HG03439 (cell line): Measurements from ENCODE around the gene IL36B.

Experiments
- ATAC-seq: cut with Tn5 transposase; IDR thresholded peaks from one replicate; pipeline ENCODE4 v1.9.1; 2021; ENCODE audit warnings: mild to moderate bottlenecking, moderate library complexity; ENCODE audit not compliant: unreplicated experiment

The IL36B gene

DNA sequence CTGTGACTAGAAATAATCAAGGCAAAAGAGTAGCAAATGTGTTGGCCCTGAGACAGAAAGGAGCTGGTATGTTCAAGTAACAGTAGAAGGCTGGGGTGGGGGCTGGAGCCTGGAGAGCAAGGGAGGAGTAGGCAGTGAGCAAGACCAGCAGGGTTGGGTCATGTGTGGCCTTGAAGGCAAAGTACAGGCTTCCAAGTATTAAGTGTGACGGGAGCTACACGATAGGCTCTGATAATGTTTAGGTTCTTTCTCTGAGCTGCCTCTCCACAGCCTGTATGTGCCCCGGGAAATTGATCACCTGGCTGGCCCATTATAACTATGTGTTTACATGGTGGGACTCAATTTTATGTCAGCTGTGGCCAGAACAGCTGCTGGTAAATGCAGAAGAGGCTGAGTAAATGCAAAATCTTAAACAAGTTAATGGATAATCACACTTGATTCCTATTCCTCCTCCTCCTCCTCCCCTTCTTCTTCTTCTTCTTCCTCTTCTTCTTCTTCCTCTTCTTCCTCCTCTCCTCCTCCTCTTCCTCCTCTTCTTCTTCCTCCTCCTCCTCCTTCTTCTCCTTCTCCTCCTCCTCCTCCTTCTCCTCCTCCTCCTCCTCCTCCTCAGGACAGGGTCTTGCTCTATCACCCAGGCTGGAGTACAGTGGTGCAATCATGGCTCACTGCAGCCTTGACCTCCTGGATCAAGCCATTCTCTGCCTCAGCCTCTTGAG, 24.4 kb upstream of the IL36B start:
- no peak for ATAC-seq

DNA sequence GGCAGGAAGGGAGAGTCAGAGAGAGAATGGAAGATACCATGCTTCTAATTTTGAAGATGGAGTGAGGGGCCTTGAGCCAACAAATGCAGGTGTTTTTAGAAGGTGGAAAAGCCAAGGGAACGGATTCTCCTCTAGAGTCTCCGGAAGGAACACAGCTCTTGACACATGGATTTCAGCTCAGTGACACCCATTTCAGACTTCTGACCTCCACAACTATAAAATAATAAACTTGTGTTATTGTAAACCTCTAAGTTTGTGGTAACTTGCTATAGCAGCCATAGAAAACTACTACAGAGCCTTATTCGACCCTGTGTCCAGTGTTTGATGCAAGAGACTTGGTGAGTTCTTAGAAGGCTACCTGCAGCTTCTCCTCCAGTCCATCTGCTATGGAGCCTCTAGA, 22.9 kb upstream of the IL36B start:
- no peak for ATAC-seq

DNA sequence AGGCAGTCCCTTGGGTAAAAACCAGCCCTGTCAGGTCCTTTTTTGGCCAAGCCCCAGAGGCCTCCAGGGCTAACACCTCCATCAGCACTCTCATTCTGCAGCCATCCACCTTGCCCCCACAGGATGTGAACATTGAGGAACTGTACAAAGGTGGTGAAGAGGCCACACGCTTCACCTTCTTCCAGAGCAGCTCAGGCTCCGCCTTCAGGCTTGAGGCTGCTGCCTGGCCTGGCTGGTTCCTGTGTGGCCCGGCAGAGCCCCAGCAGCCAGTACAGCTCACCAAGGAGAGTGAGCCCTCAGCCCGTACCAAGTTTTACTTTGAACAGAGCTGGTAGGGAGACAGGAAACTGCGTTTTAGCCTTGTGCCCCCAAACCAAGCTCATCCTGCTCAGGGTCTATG, 22.4 kb upstream of the IL36B start:
- ATAC-seq, result no peak

DNA sequence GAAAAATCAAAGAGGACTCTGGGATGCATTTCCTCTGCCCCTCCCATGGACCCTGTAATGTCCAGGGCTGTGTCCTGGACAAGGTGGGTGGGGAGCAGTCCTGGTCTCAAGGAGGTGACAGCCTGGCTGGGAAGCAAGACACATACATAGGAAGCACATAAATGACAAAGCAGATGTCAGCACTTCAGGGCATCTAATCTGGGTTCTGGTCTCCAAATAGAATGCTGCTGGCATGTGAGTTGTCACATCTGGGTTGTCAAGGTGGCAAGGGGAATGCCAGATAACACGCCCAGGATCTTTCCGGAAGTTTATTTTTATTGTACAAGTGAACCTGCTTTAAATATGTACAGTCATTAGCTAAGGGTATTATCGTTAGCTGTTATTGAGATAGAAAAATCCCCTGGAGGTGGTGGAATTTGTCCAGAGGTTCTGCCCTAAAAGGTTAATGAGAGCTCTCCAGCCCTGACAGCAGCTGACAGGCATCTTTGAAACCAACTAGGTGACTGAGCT, 20.7 kb upstream of the IL36B start:
- ATAC-seq, result no peak

DNA sequence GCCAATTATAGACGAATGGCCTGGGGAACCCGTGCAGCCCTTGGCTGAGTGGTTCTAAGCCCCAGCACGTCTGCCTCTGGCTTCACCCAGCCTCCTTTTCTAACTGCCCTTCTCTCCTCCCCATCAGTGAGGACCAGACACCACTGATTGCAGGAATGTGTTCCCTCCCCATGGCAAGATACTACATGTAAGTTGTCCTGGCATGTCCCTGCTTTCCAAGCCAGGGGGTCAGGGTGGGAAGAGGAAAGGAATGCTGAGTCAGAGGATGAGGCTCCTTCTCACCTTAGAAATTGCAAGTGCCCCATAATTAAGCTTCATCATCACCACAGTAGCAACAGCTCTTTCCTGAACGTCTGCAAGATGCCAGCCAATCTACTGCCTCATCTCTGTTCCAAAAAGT, 19.9 kb upstream of the IL36B start:
- no peak for ATAC-seq

DNA sequence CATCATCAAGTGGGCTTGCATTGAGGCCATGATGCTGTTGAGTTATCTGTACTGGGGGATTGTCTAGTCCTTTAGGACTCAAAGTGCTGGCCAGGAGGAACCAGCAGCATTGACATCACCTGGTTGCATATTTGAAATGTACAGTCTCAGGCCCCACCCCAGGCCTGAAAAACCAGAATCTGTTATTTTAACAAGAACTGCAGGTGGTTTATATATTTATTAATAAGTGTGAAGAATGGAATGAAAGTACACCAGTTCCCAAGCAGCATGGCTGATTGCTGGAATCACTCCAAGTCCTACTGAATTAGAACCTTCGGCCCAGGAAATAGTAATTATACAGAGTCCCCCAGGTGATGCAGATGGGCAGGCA, 17.9 kb upstream of the IL36B start:
- no peak for ATAC-seq

DNA sequence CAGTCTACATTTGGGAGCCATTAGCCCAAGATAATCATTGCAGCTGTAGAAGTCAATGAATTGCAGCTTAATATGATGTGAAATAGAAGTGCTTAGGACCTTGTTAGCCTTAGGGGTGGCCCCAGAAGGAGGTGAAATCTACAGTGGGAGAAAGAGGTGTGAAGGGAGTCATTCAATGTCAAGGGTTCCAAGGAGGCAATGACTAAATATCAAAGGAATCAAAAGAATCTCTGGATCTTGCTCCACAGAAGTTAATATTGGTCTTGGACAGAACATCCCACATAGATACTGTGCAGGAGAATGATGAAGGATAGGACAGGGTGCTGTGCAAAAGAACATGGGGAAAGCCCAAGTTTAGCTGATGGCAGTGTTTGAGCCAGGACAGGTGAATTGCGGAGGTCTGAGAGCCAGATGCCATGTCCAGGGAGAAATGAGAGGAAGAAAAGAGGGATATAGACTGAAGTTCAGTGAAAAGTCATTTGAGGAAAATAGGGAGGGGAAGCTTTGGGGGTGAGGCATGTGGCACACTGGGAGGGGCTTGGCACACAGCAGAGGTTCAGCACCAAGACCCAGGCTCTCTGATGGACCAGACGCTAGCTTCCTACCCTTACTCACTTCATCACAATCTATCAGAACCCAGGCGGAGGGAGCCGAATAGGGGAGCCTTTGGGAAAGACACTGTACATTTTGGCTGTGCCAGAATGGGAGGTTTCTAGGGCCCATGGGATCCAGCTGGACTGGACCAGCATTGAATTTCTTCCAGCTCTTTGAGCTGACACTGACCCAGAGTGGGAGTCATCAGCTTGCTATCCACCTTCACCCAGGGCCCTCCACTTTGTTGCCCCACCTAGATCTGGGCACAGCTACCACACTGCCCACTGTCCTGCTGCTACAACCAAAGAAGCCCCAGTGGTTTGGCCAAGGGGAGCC, 17.3 kb upstream of the IL36B start:
- ATAC-seq, result no peak

DNA sequence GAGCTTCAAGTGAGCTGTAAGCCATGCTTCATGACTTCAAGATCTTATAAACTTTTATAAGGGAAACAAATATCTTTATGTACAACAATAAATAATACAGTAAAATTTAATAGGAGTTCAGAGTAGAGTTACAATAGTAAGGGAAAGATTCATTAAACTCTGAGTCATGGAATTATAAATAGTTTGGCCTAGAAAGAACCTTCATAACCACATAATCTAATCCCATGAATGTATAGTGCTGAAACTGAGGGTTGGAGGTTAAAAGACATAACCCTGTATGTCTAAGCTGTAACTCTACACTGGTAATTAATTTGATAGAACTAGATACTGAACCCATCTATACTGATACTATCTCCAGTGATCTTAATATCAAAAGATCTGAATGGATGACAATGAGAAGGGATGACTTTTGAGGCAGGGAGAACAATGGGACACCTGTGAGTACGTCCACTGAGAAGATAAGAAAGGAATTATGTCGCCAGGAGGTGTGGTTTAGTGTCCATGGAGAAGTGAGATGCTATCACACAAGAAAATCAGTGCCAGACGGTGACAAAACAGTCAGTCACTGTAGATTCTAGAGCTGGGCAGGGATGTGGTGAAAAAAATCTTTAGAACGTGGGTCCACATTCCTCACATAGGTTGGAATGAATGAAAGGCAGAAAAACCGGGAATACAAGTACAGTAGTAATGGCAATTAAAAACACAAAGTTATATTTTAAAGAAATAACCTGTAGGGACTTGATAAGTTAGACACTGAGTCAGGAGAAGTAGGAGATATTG, 16.2 kb upstream of the IL36B start:
- no peak for ATAC-seq

DNA sequence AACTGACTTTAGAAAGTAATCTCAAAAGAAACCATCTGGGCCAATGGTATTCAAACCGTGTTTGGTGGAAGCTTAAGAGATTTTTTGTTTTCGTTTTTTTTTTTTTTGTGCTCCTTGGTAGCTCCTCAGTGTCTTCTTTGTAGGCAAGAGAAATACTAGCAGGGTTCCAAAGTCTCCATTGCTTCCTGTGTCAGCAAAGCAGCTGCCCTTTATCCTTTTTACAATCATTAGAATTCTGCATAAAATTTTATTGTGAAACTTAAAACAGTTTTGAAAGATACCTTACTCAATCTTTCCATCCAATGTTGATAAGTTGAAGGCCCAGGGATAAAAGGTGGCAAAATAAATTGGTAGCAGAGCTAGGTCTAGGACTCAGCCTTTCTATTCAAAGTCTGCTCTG, 15.6 kb upstream of the IL36B start:
- ATAC-seq, result no peak

DNA sequence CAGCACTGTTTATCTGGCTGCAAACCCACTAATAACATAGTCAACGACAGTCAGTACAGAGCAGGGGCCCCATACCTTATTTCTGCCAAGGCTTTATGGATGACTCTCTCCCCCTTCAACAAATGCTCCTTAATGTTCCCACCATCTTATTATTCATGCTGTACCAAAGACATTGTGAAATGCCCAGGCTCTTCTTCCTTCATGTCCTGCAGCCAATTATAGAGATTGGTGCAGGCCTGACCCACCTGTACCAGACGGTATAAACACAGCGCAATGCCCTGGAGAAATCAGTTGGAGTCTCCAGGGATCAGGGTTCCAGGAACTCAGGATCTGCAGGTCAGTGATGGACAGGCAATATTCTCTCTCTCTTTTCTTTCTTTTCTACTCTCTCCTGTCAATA, 15.0 kb upstream of the IL36B start, which contains the start of gene IL1F10:
TSS of gene IL1F10 (plus strand) at position 290 of the 400 bp plus-strand sequence. CDS start 4,769 bp downstream, outside the sequence.
- ATAC-seq, result no peak

DNA sequence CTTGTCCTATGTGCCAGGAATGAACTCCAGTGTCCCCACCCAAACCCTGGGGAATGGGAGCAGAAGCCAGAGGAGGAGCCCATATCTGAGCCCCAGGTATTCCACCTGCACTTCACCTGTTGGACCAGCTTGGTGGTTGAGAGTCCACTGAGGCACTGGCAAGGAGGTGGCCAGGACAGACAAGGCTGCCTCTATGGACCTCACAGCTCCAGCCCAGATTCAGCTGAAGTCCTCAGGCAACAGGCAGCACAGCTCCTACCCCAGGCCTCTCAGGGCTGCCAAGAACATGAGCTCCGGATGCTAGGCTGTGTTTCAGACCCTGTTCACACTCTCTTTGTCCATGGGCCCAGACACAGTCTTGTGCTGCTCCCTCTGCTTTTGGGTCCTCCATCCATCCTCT, 12.2 kb upstream of the IL36B start:
- ATAC-seq, result no peak

DNA sequence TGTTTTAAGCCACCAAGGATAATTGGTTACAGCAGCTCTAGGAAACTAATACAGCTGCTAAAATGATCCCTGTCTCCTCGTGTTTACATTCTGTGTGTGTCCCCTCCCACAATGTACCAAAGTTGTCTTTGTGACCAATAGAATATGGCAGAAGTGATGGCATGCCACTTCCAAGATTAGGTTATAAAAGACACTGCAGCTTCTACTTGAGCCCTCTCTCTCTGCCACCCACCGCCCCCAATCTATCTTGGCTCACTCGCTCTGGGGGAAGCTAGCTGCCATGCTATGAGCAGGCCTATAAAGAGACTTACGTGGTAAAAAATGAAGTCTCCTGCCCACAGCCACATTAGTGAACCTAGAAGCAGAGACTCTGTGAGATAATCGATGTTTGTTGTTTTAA, 11.6 kb upstream of the IL36B start:
- ATAC-seq, result no peak

DNA sequence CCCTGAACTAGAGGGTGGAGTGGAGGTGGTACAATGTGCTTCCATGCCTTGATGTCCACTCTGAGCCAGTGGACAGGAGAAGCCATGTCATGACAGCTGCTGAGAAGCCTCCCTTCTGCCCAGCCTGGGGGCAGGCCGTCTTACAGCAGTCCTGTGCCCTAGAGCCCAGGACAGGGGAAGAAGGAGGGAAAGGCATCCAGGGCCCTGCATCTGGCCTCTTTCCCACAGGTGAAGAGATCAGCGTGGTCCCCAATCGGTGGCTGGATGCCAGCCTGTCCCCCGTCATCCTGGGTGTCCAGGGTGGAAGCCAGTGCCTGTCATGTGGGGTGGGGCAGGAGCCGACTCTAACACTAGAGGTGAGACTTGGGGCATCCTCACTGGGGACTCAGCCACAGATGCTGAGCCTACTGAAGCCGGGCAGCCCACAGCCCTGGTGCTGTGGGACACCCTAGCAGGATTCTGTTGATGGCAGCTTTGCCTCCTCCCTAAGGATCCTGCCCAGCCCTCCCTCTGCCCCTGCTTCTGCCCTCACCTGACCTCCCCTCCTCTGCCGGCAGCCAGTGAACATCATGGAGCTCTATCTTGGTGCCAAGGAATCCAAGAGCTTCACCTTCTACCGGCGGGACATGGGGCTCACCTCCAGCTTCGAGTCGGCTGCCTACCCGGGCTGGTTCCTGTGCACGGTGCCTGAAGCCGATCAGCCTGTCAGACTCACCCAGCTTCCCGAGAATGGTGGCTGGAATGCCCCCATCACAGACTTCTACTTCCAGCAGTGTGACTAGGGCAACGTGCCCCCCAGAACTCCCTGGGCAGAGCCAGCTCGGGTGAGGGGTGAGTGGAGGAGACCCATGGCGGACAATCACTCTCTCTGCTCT, 9.5 kb upstream of the IL36B start:
- ATAC-seq, result no peak

DNA sequence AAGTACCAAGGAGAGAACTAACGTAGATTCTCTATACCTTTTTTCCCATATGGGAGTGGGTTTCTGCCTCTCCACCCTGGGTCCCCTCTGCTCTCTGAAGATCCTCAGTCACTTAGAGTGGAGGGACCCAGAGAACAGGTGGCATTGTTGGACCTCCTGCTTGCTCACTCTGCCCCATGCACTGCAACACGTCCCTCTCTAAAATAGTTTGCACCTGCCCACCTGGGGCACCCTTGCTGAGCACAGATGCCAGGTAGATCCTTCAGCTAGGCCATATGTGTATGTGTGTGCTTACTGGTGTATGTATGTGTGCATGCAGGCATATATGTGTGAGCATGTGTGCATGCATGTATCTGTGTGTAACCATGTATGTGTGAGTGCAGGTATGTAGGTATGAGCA, 8.6 kb upstream of the IL36B start:
- ATAC-seq, result no peak

DNA sequence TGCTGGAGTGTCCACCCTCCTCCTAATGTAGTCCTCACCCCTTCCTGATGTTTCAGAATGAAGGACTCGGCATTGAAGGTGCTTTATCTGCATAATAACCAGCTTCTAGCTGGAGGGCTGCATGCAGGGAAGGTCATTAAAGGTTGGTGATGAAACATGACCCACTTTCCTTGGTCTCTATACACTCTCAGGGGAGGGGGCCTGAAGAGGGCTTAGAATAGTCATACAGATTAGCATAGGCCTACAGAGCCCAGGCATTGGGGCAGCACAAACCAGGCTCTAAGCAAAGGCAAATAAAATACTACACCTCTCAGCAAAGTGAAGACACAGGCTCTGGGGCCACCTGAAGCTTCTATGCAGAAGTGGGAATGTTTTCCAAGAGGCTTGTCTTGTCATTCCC, 8.1 kb upstream of the IL36B start:
- ATAC-seq, result no peak

DNA sequence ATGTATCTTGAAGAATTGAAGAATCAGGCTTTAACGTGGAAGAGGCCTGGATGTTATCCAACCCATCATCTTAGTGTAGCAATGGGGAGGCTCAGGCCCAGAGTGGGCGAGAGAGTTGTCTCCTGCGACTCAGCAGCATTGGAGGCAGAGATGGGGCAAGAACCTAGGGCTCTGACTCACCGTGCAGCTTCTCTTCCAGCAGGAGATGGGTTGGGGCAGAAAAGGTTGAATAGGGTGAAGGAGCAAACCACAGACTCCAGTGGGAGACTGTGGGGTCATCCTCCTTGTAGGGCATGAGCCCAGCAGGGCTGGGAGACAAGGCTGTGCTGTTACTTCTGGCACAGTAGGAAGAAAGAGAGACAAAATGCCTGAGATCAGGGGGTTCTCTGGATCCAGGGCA, 7.7 kb upstream of the IL36B start:
- ATAC-seq, result no peak

DNA sequence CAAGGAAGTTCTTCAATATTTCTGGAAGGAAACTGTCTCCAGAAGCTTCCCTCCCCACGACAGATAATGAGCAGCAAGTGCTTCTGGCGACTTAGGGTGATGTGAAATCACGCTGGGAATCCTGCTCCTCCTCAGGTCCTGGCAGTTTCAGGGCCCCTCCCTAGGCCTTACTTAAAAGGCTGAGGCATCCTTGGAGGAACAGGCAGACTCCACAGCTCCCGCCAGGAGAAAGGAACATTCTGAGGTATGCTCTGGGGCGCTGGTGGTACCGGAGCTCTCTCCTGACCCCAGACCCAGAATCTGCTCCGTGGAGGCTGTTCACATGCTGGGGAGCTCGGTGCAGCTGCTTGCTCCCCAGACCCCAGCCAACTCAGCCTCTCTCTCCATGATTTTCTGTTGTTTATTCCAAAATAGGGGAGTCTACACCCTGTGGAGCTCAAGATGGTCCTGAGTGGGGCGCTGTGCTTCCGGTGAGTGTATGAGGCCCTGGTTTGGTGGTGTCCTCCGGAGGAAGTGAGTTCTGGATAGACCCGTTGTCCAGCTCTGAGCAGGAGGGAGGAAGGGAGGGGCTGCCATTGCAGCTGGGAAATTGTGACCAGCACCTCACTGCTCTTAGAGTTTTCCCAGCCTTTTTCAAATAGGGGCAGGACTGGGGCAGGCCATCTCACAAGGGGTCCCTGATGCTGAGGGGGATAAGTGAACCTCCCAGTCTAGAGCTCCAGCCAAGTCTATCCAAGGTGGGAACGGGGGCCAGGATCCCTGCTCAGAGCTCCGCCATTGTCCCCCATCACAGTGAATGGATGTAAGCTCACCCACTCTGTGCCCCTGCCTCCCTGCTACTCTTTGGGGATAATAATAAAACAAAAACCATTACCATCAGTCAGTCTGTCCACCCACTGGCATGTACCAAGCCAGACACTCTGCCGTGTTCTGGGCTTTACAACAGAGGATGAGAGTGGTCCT, 6.6 kb upstream of the IL36B start, which contains the start of gene IL36RN:
TSS of gene IL36RN (plus strand) at position 201 of the 963 bp plus-strand sequence. CDS start at position 442, 241 bp downstream.
- no peak for ATAC-seq

DNA sequence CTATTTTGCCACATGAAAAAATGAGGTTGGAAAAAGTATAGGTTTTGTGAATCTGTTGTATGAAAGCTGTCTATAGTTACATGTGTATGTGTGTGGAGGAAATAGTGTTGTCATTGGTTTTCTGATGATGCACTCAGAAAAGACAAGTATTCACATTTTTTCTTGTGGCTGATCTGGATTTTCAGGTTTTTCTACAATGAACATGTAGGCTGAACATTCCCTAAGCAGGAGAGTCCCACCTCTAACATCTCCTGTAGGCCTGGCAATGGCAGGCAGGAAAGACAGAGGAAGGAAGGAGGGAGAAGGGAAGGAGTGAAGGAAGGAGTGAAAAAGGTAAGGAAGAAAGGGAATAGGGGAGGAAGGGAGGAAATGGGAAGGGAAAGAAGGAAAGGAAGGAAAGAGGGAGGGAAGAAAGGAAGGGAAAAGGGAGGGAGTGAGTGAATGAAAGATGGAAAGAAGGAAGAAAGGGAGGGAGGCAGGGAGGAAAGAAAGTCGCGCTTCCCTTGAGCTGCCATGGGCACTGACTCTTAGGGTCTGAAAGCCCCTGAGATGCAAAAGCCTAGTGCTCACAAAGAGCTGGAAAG, 5.8 kb upstream of the IL36B start:
- no peak for ATAC-seq

DNA sequence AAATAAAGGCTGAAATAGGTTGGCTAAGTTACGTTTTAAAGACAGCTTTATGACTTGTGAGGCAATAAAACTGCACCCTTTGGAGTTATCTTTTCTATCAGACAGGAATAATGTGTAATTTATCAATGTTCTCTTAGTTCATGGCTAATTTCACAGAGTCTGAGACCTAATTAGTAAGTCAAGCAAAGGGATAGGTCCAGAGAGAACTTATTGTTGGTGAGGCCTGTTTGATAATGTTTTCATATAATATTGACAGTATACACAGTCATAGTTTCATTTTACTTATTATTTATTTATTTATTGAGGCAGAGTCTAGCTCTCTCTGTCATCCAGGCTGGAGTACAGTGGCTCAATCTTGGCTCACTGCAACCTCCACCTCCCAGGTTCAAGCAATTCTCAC, 4.5 kb upstream of the IL36B start:
- no peak for ATAC-seq
